NOMO-1 treated with dmso at 0.1 percent for 144 hours (cell line): ENCODE results near the gene MIP.
"Not testable (repeated sequence)": the region's sequence is repeated elsewhere in the genome, so short reads cannot be mapped to it uniquely, and the experiment has no call there.

Experiments
- DNase-seq: peaks from one replicate; lab custom pipeline; 2025; ENCODE audit not compliant: unreplicated experiment; lab: John Stamatoyannopoulos, UW

The MIP gene

DNA sequence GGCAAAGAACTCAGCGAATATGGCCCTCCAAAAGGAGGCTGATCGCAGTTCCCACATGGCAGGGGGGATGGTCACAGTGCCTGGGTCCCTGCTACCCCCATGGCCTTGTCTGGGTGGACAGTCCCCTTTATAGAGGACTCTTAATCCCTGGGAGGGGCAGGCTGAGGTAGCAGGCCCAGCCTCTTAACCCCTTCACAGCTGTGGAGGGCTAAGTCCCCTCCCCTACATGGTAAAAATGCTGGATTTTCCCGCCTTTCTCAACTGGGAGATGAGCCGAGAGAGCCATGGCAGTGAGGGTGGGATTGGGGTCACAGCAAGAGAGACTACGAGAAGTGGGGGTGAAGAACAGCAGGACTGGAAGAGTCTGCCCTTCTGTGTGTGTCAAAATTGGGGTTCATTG, at the start of gene MIP:
MIP (minus strand) TSS at position 101 of the 400 bp plus-strand sequence; CDS start at position 57, 44 bp downstream.
- DNase-seq = no peak

DNA sequence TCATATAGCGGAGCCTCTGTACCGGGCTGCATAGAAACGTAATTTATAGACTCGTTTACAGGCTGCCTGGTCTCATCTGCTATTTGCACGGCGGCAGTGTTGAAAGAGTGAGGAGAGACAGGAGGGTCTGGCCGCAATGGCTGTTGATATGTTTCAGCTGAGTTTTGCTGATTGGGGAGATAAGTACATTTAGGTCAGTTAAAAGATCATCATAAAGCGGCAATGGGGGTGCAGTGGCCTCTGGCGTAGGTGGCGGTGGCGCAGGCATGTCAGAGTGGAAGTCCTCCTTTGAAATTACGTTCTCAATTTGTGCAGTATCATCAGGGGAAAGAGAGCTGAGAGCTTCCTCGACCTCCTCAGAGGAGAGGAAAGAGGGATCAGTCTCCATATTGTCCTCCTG, 45.4 kb upstream of the MIP start:
- DNase-seq = not testable (repeated sequence)

DNA sequence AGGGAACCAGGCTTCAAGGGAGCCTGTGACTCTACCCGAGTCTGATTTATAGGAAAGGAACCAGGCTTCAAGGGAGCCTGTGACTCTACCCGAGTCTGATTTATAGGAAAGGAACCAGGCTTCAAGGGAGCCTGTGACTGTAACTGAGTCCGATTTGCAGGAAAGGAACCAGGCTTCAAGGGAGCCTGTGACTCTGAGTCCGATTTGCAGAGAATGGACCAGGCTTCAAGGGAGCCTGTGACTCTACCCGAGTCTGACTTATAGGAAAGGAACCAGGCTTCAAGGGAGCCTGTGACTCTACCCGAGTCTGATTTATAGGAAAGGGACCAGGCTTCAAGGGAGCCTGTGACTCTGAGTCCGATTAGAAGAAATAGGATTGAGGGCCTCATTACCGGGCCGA, 45.0 kb upstream of the MIP start:
- not testable (repeated sequence) for DNase-seq

DNA sequence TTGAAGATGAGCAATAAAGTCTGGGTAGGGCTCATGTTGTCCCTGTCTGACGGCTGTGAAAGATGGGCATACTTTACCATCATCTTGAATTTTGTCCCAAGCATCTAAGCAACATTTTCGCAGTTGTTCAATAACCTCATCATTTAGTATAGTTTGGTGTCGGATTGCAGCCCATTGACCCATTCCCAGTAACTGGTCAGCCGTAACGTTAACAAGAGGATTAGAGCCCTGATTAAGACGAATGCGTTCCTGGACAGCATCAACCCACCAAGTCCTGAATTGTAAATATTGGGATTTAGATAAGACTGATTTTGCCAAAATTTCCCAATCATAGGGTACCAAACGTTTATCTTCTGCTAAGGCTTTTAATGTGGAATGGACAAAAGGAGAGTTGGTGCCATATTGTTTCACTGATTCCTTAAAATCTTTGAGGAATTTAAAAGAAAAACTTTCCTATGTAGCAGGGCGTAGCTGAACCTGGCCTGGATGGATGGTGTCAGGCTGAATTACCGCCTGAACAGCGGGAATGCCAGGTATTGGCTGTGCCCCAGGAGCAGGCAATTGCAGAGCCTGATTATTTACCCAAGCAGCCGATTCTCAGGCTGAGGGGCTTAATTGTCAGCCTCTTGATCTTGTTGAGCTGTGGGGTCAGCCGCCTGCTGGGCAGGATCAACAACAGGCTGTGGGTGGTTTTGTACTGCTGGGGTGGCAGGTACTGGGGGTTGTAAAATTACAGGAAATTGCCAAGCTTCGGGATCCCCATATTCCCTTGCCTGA, 43.9 kb upstream of the MIP start:
- DNase-seq = not testable (repeated sequence)

DNA sequence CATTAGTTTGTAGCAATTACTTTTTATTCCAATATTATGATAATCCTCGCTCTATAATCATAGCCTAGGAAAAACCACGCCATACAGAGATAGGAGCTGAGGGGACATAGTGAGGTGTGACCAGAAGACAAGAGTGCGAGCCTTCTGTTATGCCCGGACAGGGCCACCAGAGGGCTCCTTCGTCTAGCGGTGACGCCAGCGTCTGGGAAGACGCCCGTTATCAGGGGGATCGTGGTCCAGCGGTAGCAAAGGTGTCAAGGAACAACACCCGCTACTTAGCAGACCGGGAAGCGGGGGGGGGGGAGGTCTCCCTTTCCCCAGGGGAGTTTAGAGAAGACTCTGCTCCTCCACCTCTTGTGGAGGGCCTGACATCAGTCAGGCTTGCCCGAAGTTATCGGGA, 42.2 kb upstream of the MIP start:
- DNase-seq = not testable (repeated sequence)

DNA sequence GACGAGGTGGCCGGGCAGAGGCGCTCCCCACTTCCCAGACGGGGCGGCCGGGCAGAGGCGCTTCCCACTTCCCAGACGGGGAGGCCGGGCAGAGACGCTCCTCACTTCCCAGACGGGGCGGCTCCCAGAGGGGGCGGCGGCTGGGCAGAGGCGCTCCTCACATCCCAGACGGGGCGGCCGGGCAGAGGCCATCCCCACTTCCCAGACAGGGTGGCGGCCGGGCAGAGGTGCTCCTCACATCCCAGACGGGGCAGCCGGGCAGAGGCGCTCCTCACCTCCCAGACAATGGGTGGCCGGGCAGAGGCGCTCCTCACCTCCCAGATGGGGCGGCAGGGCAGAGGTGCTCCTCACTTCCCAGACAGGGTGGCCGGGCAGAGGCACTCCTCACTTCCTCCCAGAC, 40.0 kb upstream of the MIP start:
- not testable (repeated sequence) for DNase-seq

DNA sequence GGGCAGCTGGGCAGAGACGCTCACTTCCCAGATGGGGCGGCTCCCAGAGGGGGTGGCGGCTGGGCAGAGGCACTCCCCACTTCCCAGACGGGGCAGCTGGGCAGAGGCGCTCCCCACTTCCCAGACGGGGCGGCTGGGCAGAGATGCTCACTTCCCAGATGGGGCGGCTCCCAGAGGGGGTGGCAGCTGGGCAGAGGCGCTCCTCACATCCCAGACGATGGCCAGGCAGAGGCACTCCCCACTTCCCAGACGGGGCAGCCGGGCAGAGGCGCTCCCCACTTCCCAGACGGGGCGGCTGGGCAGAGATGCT, 39.6 kb upstream of the MIP start:
- not testable (repeated sequence) for DNase-seq

DNA sequence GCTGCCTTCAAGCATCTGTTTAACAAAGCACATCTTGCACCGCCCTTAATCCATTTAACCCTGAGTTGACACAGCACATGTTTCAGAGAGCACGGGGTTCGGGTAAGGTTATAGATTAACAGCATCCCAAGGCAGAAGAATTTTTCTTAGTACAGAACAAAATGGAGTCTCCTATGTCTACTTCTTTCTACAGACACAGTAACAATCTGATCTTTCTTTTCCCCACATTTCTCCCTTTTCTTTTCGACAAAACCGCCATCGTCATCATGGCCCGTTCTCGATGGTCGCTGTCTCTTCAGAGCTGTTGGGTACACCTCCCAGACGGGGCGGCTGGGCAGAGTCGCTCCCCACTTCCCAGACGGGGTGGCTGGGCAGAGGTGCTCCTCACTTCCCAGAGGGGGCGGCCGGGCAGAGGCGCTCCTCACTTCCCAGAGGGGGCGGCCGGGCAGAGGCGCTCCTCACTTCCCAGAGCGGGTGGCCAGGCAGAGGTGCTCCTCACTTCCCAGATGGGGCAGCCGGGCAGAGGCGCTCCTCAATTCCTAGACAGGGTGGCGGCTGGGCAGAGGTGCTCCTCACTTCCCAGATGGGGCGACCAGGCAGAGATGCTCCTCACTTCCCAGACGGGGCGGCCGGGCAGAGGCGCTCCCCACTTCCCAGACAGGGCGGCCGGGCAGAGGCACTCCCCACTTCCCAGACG, 39.1 kb upstream of the MIP start:
- DNase-seq = not testable (repeated sequence)

DNA sequence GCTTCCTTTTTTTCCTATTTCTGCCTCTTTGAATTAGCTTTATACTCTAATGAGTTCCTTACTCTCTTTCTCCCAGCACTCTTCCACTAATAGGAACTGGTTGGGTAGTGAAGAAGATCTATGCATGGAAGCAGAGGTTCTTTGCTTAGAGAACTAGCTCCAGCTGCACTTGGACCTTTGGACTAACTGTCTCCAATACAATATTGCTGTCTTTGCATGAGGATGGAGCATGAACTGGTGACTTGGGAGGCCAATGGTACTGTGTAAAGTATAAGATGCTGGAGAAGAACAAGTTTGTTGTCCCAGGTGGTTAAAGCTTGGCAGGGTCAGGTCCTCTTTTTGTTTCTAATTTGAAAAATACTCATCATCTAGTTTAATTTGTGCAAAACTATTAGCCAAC, 35.9 kb upstream of the MIP start:
- DNase-seq = no peak

DNA sequence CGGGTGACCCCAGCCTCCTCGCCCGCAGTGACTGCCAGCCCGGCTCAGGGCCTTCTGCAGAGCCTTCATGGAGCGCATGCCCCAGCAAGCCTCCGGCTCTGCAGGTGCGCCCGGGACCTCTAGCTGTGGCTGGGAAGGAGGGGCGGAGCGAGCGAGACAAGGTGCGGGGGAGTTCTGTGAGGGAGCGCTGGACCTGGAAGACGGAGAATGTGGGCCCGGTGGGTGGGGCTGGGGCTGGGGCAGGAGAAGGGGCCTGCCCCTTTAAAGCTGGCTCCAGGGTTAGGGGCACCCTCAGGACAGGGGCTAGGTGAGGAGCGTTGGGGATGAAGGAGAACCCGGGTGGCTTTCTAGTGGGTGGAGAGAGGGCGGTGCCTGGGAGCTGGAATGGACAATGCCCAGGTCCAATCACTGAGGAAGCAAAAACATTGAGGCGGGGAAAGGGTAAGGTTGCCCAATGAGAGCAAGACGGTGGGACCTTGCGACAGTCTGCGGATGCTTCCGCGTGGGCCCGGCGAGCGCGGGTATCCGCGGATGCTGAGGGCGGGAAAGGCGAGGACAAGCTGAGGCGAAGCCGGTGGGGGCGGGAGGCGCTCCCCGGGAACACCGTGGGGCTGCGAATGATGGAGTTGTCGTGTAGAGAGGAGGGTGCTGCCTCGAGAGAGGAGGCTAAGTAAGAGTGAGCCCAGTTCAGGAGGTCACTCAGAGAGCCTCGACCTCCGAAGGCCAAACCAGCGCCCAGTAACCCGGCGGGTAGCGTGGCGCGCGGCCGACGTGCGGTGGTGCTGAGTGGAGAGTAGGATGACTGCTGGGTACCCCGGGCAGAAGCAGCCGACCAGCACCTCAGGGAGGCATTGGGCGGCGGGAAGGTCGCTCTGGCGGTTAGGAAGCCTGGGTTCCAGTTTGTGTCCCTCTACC, 33.8 kb upstream of the MIP start, which contains the start of gene GLS2:
GLS2 (minus strand) TSS at position 121 of the 915 bp plus-strand sequence; CDS start at position 78, 43 bp downstream.
- DNase-seq = no peak

DNA sequence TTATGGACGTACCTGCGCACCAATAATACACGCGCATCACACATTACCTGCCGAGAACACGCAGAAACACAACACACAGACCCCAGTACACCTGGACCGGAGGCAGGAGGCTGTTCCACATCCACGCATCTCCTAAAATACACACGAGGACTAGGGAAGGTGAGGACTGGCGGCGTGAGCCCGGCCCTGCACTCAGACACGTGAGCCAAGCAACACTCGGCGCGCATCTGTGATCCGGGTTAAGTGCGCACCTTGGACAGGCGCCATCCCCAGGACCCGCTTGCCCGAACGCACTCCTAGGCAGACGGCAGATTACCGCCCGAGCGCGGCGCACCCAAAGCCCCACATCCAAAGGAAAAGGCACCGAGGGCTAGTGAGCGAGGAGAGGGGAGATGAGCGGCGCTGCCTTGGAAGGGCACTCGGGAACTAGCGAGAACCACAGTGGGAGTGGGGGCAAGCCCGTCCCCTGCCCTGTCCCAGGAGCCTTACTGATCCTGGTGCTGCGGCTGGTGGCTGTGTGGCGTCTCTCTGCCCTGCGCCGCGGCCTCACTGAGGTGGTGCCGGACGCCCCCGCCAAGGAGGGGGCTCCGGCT, 33.1 kb upstream of the MIP start:
- DNase-seq = no peak

DNA sequence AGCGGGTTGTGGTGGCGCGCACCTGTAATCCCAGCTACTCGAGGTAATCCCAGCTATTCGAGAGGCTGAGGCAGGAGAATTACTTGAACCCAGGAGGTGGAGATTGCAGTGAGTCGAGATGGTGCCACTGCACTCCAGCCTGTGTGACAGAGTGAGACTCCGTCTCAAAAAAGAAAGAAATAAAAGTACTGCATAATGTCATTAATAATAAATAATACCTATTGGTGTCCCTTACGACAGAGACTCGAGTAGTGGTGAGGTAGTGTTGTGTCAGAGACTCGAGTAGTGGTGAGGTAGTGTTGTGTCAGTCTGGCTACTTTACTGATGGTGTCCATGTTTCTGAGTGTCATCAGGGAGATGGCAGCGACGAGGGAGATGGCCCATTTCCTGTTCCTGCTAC, 32.2 kb upstream of the MIP start:
- DNase-seq = no peak

DNA sequence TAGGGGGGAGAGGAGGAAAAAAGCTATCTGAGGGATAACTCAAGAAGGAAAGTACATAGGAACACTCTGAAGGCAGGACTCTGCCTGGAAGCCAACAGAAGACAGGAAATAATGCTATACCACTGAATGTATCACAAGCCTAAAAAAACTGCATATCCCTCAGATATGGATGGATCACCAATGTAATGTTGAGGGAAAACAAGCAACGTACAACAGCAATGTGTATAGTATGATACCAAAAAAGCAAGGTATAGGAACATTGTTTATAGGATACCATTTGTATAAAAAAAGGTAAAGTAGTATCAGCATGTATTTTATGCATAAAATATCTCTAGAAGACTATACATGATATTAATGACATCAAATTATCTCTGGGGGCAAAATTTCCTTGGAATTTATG, 30.1 kb upstream of the MIP start:
- DNase-seq = no peak

DNA sequence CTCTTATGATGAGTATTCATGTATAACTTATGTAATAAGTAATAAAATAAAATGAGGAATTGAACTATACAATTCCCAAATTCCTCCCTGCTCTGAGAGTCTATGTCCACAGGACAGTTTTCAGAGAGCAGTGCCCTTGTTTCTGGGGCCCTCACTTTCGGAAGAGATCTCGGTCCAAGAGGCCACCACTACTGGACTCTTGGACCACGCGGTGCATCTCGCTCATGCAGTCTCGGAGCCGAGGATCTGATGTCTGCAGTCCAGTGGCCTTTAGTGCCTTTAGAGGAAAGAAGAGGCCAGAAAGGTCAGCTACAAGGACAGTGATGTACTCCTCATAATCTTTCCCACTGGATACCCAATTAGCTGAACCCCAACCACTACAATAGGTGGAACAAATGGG, 25.2 kb upstream of the MIP start:
- no peak for DNase-seq

DNA sequence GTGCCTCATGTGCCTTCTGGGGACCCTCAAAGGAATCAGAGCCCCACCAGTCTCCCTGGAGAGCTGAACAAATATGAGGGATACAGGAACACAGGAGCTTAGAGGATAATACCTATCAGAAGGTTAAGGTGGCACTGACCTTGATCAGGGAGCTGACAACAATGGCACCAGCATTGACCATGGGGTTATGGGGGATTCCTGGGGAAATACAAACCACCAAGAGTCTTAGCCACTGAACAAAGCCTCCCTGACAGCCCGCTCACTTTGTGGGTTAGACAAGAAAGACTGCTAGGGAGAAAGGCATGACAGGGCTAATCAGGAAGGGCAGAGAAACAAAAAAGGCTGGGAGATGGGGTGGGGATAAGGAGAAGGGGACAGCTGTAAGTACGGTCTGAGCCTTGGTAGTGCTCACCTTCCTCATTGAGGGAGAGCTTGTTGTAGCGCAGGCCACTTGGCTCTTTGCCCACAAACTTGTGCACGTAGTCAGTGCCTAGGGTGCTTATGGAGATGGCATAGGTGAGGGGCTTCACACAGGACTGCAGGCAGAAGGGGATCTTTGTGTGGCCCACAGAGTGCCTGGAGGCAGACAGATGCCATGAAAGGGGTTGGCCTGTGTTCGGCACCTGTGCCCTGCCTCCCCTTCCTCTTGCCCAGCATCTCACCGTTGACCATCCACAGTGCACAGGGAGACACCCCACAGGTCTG, 23.2 kb upstream of the MIP start:
- DNase-seq = no peak

DNA sequence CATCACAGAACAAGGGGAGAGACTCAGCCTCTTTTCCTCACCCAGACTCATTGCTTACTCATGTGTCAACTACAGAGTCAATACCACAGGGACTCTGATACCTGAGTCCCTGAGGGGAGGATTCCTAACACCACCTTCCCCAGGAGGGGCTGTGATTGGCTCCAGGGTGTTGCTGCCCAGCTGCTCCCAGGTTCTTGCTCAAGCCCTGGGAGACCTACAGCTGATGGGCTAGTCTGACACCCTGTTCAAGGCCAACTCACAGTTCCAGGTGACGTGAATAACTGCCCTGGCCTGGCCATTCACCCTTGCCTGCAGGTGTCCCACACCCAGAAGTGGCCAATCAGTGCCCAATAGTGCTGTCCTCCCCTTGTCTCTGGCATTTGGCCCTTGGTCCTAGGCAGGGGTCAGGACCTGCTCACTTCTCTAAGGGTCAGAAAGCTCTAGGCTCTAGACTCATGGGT, 22.5 kb upstream of the MIP start:
- DNase-seq = no peak

DNA sequence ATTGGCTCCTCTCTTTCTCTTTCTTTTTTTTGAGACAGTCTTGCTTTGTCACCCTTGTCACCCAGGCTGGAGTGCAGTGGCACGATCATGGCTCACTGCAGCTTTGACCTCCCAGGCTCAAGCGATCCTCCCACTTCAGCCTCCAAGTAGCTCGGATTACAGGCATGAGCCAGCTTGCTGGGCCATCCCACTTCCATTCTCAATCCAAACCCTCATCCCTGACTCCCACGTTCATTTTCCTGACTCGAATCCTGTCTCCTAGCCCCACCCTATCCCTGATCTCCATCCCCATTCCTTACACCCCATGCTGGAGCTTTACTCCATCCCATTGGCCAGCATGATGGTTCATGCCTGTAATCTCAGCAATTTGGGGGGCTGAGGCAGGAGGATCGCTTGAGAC, 21.7 kb upstream of the MIP start:
- DNase-seq = no peak

DNA sequence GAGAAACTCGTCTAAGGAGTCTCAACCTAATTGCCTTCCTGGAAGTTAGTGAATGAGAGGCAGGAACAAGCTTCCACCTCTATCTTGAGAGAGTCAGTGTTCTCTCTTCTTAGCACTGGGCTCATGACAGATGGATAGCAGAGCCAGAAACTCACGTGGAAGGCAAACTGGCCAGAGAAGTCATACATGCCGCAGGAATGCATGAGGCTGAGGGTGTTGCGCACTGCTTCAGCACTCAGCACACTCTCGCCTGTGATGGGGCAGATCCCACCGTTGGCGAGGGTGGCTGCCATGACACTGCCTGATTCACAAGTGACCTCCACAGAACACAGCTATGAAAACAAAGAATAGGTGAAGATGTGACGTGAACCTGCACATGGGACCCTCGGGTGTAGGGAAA, 19.9 kb upstream of the MIP start:
- DNase-seq = no peak

DNA sequence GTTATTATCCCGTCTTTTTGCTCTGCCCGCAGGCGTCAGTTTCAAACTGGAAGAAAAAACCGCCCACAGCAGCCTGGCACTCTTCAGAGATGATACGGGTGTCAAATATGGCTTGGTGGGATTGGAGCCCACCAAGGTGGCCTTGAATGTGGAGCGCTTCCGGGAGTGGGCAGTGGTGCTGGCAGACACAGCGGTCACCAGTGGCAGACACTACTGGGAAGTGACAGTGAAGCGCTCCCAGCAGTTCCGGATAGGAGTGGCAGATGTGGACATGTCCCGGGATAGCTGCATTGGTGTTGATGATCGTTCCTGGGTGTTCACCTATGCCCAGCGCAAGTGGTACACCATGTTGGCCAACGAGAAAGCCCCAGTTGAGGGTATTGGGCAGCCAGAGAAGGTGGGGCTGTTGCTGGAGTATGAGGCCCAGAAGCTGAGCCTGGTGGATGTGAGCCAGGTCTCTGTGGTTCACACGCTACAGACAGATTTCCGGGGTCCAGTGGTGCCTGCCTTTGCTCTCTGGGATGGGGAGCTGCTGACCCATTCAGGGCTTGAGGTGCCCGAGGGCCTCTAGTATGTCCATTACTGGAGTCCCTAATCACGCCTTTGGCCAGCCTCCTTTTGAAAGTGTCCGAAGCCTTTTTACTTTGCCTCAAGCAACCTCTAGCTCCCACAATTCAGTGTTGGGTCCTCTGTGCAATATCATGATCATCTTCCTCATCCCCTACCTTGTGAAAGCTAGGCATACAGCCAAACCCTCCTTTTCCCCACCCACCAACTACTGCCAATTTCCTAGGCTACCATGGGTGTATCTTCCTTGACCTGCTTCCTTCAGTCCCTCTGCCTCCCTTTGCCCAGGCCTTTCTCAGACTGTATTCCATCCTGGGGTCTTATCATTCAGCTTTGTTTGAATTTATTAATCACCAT, 14.8 kb upstream of the MIP start:
- no peak for DNase-seq
